ENCODE data around the gene PACS2. TPM values are rescaled to one million over a fixed set of nuclear protein-coding genes. Genes with fewer than 3 reads are reported as not detected.

PACS2 gene
- total and polyA plus RNA-seq, 2 of the 8 experiments (the other 6 are each of a cell fraction or from before 2014, with no cell fraction given), result 38.0 to 62.8 TPM

DNA sequence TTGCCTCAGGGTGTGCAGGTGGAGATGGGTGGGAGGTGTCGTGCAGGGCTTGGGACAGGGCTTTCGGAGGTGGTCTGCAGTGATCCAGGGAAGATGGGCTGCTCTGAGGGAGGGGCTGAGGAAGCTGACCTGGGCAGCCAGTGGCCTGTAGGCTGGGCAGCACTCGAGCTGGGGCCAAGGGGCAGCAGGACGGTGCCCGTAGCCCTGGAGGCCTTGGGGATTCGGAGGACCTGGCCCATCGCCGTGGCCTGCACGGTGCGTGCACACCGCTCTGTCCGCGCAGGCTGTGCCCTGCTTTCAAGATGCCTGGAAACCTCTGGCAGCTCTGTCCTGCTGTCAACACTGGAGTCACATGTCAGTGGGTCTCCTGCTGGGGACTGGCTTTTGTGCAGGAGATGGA lies 9.1 kb downstream of the PACS2 start (continued):
- no peak for TF ChIP-seq ATF3 (IDR thresholded peaks at IDR 0.05; ENCODE audit: insufficient read depth, low read depth, low read length)

All from H1 (cell line).